Measurements from ENCODE around the gene SMARCC1. TPM values are rescaled to one million over a fixed set of nuclear protein-coding genes. Genes with fewer than 3 reads are reported as not detected.

SMARCC1 gene
- total RNA-seq, 1 donor from 2014 or later = 35.6 TPM

DNA sequence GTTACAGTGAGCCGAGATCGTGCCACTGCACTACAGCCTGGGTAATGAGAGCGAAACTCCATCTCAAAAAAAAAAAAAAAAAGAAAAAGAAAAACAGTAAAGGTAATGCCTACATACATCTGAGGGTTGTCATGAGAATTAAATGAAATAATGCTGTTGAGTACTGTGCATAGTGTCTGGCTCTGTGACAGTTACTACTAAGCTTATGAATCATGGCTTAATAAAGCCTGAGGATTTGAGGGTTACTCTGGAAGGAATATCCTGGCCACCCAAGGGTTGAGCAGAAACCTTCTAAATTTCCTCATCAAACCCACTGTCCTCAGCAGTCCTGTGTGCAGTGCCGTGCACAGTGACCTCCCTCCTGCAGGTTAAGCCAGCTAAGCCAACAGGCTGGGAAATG is 241.4 kb downstream of the SMARCC1 start:
- DNase-seq = no peak

DNA sequence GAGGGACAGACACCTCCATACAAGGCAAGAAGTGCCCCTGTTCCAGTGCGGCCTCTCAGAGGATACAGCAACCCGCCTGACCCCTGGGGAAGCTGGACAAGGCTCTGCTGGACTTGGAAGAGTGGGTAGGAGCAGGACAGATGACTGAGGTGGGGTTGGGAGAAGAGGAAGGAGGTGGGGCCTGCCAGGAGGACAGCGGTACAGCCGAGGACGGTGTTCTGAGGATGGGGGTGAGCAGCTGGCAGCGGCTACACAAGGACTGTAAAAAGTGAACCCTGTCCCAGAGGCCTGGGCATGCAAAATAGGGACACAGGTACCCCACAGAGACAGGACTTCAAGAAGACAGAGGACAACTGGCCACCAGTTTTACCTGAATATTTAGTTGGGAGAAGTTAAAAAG is 244.7 kb downstream of the SMARCC1 start:
- no peak for DNase-seq

DNA sequence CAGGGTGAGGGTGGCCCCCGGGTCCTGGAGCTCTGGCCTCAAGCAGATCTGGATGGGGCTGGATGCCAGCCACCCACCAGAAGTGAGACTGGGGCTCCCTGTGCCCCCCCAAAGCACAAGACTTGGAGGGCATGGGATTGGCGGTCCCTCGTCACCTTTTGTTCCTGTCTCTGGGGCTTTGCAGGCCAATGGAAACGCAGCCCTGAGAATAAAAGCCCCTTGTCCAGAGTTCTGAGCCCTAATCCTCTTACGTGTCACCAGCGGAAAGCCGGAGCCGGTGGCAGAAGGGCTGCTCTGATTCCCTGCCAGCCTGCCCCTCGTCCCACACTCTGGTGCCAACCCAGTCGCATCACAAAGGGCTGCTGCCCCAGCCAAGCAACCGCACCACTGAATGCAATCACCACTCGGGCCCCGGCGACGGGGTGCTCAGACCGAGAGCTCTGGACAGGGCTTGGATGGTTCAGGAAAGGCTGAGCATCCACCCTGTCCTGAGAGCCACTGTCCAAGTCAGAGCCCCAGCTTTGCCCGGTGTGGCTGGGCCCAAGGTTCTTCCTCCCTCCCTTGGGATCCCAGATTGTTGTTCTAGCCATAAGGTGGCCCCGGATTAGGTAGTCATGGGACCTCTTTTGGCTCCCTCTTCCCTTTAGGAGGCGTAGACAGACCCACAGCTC is 245.3 kb downstream of the SMARCC1 start:
- DNase-seq = no peak

Other genes starting within 250 kb of the SMARCC1 start
- 0.51 and 0.79 TPM in 2 replicates for gene CSPG5, start 203.0 kb downstream of the SMARCC1 start, total RNA-seq
- 79.3 and 104 TPM in 2 replicates for gene DHX30, start 21.2 kb upstream of the SMARCC1 start, total RNA-seq
- 63.8 and 121 TPM in 2 replicates for gene MAP4, start 234.5 kb upstream of the SMARCC1 start, total RNA-seq

Measured in dermis blood vessel endothelial cell (primary cell).